GM12878 (cell line): ENCODE data around the gene POLN. TPM values are rescaled to one million over a fixed set of nuclear protein-coding genes. Genes with fewer than 3 reads are reported as not detected.

Experiments used
- ATAC-seq: fragments of 200-7000 bp; cut with Tn5 transposase; 3 replicates; pipeline ENCODE4 v1.9.1; 2020; ENCODE audit warnings: mild to moderate bottlenecking, moderate library complexity
- BruUV-seq: library from RNA; stranded (reverse); fragments of 400-500 nt; replicated peaks from 2 replicates; lab custom pipeline; 2021; lab: Mats Ljungman, UMichigan
- CTCF ChIA-PET: fragments of 300-600 bp; sonication (Branson Sonifier 250); formaldehyde crosslinking; extraction: SDS; loops from one replicate; lab custom pipeline; 2021; ENCODE audit warnings: inconsistent platforms; lab: Yijun Ruan, JAX
- POLR2A ChIA-PET: fragments of 350-600 bp; formaldehyde crosslinking; extraction: SDS; loops from one replicate; lab custom pipeline; 2021; ENCODE audit warnings: inconsistent platforms; lab: Charles Lee
- RAD21 ChIA-PET: fragments of 300-600 bp; sonication (Branson Sonifier 250); formaldehyde crosslinking; loops from one replicate; lab custom pipeline; 2023; ENCODE audit warnings: antibody characterized with exemption; ENCODE audit not compliant: unreplicated experiment; lab: Charles Lee
- SMC1A ChIA-PET: fragments of 300-600 bp; sonication (Branson Sonifier 250); formaldehyde crosslinking; loops from one replicate; lab custom pipeline; 2023; ENCODE audit not compliant: unreplicated experiment, uncharacterized antibody; lab: Charles Lee
- DNase-seq: peaks from one replicate; pipeline ENCODE4 v3.0.0-alpha.2; 2011; ENCODE audit warnings: low read depth, low spot score
- FAIRE-seq: peaks from 3 replicates; lab custom pipeline; 2011; peaks lifted over from hg19 to GRCh38; lab: Jason Lieb, UNC
- H2AFZ ChIP-seq: 2 replicates; pipeline ENCODE4 v1.6.0; 2011; ENCODE audit warnings: low read depth, low read length, control low read depth; ENCODE audit not compliant: control insufficient read depth
- H3K27ac ChIP-seq: 2 replicates; pipeline ENCODE4 v1.5.1; 2011; ENCODE audit warnings: control low read depth; ENCODE audit not compliant: control insufficient read depth, insufficient read depth
- H3K27me3 ChIP-seq, 2 experiments: replicated peaks in 1 of 2; 2 replicates each; pipeline versions ENCODE4 v1.6.0 to v1.6.1; 2011; ENCODE audit warnings: low read length in 1 of 2; ENCODE audit not compliant: control insufficient read depth in 2 of 2, insufficient read depth in 2 of 2
- H3K36me3 ChIP-seq, 2 experiments: 2 replicates each; pipeline ENCODE4 v1.5.1; 2011; ENCODE audit warnings: low read length in 1 of 2; ENCODE audit not compliant: control insufficient read depth in 2 of 2, insufficient read depth in 2 of 2
- H3K4me1 ChIP-seq: 2 replicates; pipeline ENCODE4 v1.6.1; 2011; ENCODE audit warnings: mild to moderate bottlenecking, low read length, moderate library complexity, mixed read lengths; ENCODE audit not compliant: control insufficient read depth, insufficient read depth
- H3K4me2 ChIP-seq: 2 replicates; pipeline ENCODE4 v1.6.0; 2011; ENCODE audit warnings: control low read depth; ENCODE audit not compliant: control insufficient read depth, insufficient read depth
- H3K4me3 ChIP-seq: fragments of 200-600 bp; sonication (generic); 2 replicates; pipeline ENCODE4 v1.5.1; 2016
- H3K79me2 ChIP-seq: 2 replicates; pipeline ENCODE4 v1.6.0; 2011; ENCODE audit warnings: low read length; ENCODE audit not compliant: control insufficient read depth, insufficient read depth
- H3K9ac ChIP-seq: 2 replicates; pipeline ENCODE4 v1.8.0; 2011; ENCODE audit warnings: low read length, control low read depth, mixed read lengths; ENCODE audit not compliant: control insufficient read depth, insufficient read depth
- H3K9me3 ChIP-seq: replicated peaks from 3 replicates; pipeline ENCODE4 v1.5.1; 2011; ENCODE audit warnings: mild to moderate bottlenecking, low read length; ENCODE audit not compliant: control insufficient read depth, insufficient read depth
- H4K20me1 ChIP-seq: 2 replicates; pipeline ENCODE4 v1.6.0; 2011; ENCODE audit not compliant: control insufficient read depth, insufficient read depth
- ATF3 ChIP-seq: IDR thresholded peaks from 2 replicates; pipeline ENCODE4 v1.6.1; 2011; ENCODE audit warnings: low read depth, mild to moderate bottlenecking, low read length, moderate library complexity, borderline replicate concordance; ENCODE audit errors: extremely low read depth
- BCL11A ChIP-seq: IDR thresholded peaks from 2 replicates; pipeline ENCODE4 v1.6.1; 2011; ENCODE audit warnings: low read depth, low read length
- CBX5 ChIP-seq: sonication (generic); IDR thresholded peaks from 2 replicates; pipeline ENCODE4 v1.6.1; 2016; ENCODE audit warnings: low read depth, moderate library complexity, mild to moderate bottlenecking, inconsistent platforms
- CHD1 ChIP-seq: IDR thresholded peaks from 2 replicates; pipeline ENCODE4 v1.6.1; 2012; ENCODE audit warnings: low read depth, low read length, improper control_type of control experiment
- CREB1 ChIP-seq: IDR thresholded peaks from 2 replicates; pipeline ENCODE4 v1.6.1; 2012; ENCODE audit warnings: low read depth, mild to moderate bottlenecking, inconsistent platforms
- HDAC6 ChIP-seq: fragments of 200-600 bp; sonication (generic); IDR thresholded peaks from one replicate; pipeline ENCODE4 v1.8.0; 2017; ENCODE audit warnings: antibody characterized with exemption; ENCODE audit not compliant: unreplicated experiment
- HDGF ChIP-seq: fragments of 450-650 bp; IDR thresholded peaks from 2 replicates; pipeline ENCODE4 v1.6.1; 2016; ENCODE audit warnings: antibody characterized with exemption
- JUND ChIP-seq: IDR thresholded peaks from 2 replicates; pipeline ENCODE4 v1.6.1; 2012; ENCODE audit warnings: low read depth, mild to moderate bottlenecking, low read length, improper control_type of control experiment, moderate library complexity
- MTA2 ChIP-seq: fragments of 450-650 bp; IDR thresholded peaks from 2 replicates; pipeline ENCODE4 v1.6.1; 2016; ENCODE audit warnings: low read depth, mild to moderate bottlenecking, moderate library complexity
- MTA3 ChIP-seq: IDR thresholded peaks from 2 replicates; pipeline ENCODE4 v1.6.1; 2012; ENCODE audit warnings: low read length, inconsistent platforms, borderline replicate concordance
- NFYB ChIP-seq: IDR thresholded peaks from 2 replicates; pipeline ENCODE4 v1.6.1; 2011; ENCODE audit warnings: low read depth, mild to moderate bottlenecking, low read length, improper control_type of control experiment, moderate library complexity; ENCODE audit not compliant: insufficient read depth
- NKRF ChIP-seq: fragments of 450-650 bp; conservative IDR thresholded peaks from 2 replicates; pipeline ENCODE4 v1.6.1; 2017; ENCODE audit warnings: mild to moderate bottlenecking, moderate library complexity
- POLR2AphosphoS2 ChIP-seq: IDR thresholded peaks from 2 replicates; pipeline ENCODE4 v1.6.1; 2011; ENCODE audit warnings: low read depth, mild to moderate bottlenecking, low read length, improper control_type of control experiment, moderate library complexity
- RUNX3 ChIP-seq: IDR thresholded peaks from 2 replicates; pipeline ENCODE4 v1.6.1; 2012; ENCODE audit warnings: low read length, inconsistent platforms
- SP1 ChIP-seq: IDR thresholded peaks from one replicate; pipeline ENCODE4 v1.6.1; 2011; ENCODE audit warnings: low read depth, low read length
- SPI1 ChIP-seq: IDR thresholded peaks from 2 replicates; pipeline ENCODE4 v1.6.1; 2011; ENCODE audit warnings: low read depth, mild to moderate bottlenecking, low read length, moderate library complexity, borderline replicate concordance; ENCODE audit not compliant: insufficient read depth
- STAT1 ChIP-seq: fragments of 450-650 bp; conservative IDR thresholded peaks from 2 replicates; pipeline ENCODE4 v1.6.1; 2014; ENCODE audit warnings: antibody characterized with exemption, mild to moderate bottlenecking
- SUPT20H ChIP-seq: IDR thresholded peaks from 2 replicates; pipeline ENCODE4 v1.6.1; 2011; ENCODE audit warnings: low read depth, mild to moderate bottlenecking, low read length, moderate library complexity, borderline replicate concordance; ENCODE audit not compliant: control insufficient read depth
- USF2 ChIP-seq: IDR thresholded peaks from 2 replicates; pipeline ENCODE4 v1.6.1; 2011; ENCODE audit warnings: low read depth, low read length, improper control_type of control experiment, borderline replicate concordance
- YY1 ChIP-seq: IDR thresholded peaks from 2 replicates; pipeline ENCODE4 v1.6.1; 2011; ENCODE audit warnings: low read depth, mild to moderate bottlenecking, low read length
- ZSCAN29 ChIP-seq: fragments of 450-650 bp; IDR thresholded peaks from 2 replicates; pipeline ENCODE4 v1.6.1; 2017; ENCODE audit warnings: mild to moderate bottlenecking, moderate library complexity
- WGBS: methylation state at CpG from one replicate; pipeline ENCODE4 v1.1.6; 2016; ENCODE audit warnings: low lambda C conversion rate; ENCODE audit not compliant: insufficient replicate concordance, insufficient coverage; ENCODE audit errors: missing lambda C conversion rate; 5-methylcytosine and 5-hydroxymethylcytosine counted together
- in situ Hi-C: fragments of 300-500 bp; cut with MboI; formaldehyde crosslinking; loops from 9 replicates; pipeline ENCODE4 v1.14.3; 2018; ENCODE audit warnings: mixed read lengths
- intact Hi-C: fragments of 100-400 bp; cut with micrococcal nuclease; formaldehyde crosslinking; loops from one replicate; pipeline ENCODE4 v1.14.2; 2022; ENCODE audit not compliant: unreplicated experiment
- polyA plus RNA-seq, 11 experiments: library from polyadenylated mRNA; depleted of rRNA in 4 of 11; unstranded in 6 of 11; stranded (reverse) in 5 of 11; fragments of >200 nt; fragmentation: Nextera tagmentation in 4 of 11; fragmentation: Illumina TruSeq in 1 of 11; extraction: Ambion mirVana in 4 of 11; extraction: Trizol in 1 of 11; gene quantifications; 1 replicate in 1 of 11; 2 replicates in 10 of 11; pipeline versions ENCODE4 v1.2.1 to v1.2.3, GENCODE V29; 2011 to 2016; ENCODE audit warnings: inconsistent platforms in 2 of 11, missing spikeins in 2 of 11, low read depth in 1 of 11
- total RNA-seq, 4 experiments: library from RNA; depleted of rRNA in 3 of 4; stranded (reverse); fragments of >200 nt in 3 of 4; fragmentation: Illumina TruSeq in 1 of 4; extraction: Trizol in 1 of 4; gene quantifications; 2 replicates each; pipeline versions ENCODE4 v1.2.1 to v1.2.3, GENCODE V29; 2013 to 2021

POLN gene
- total and polyA plus RNA-seq, 10 of the 15 experiments (the other 5 are each of a cell fraction or from before 2014, with no cell fraction given), result 0.09 to 2.0 (median 0.95) TPM; not detected in 1

GRCh38 chr4:2262145-2262943, 20.4 kb upstream of the POLN start:
- ATAC-seq (peak; percentile 97), DNase-seq (peak; percentile 91), FAIRE-seq (peak; percentile 96)
- no peaks in the 10 kb centered on the region; a peak in 1 of 4 replicates for H3K36me3 ChIP-seq
- H3K27ac ChIP-seq, result peak overlapping the region; percentile 82
- ChIA-PET CTCF (interaction anchor here (0.9 to 1.0 kb wide), 3 partner anchors 18 to 151 kb away, joined by 3 to 6 read pairs (median 3); no protein-coding TSS in a partner anchor), RAD21 (interaction anchor here (0.6 to 1.7 kb wide), 12 partner anchors 12 to 553 kb away, joined by 3 to 15 read pairs (median 4); partner anchors contain the start of gene RNF4), POLR2A (interaction anchor here (0.6 to 1.1 kb wide), 9 partner anchors 11 to 523 kb away, joined by 3 to 19 read pairs (median 4); partner anchors contain the start of genes FAM193A, HAUS3, POLN and RNF4), SMC1A (interaction anchor here (0.7 to 1.1 kb wide), 4 partner anchors 22 to 150 kb away, joined by 3 to 5 read pairs (median 5); no protein-coding TSS in a partner anchor)
- intact Hi-C loops, result loop anchor here (1.0 to 10.0 kb wide), 3 partner anchors 20 to 812 kb away; partner anchors contain the start of genes HAUS3, HTT, HTT-AS and POLN
- in situ Hi-C loops, result no loop called here
- H3K4me3 ChIP-seq, result peak overlapping the region; percentile 74
- BruUV-seq, result no TSS peak
- H3K9ac ChIP-seq, result peak overlapping the region; percentile 88
- H3K4me1 ChIP-seq, result no peaks in the 10 kb centered on the region; the same call in 1 of the 2 replicates
- peak overlapping the region; percentile 87 for H2AFZ ChIP-seq
- H3K4me2 ChIP-seq, result peak overlapping the region; percentile 94
- H3K9me3 ChIP-seq, result no peaks in the 10 kb centered on the region
- H4K20me1 ChIP-seq, result no peaks in the 10 kb centered on the region; the same call in 1 of the 2 replicates
- H3K79me2 ChIP-seq, result peaks cover 10% of the 10 kb centered on the region
- under 1% methylated on average over 84 of the region's 98 CpGs for WGBS
- H3K27me3 ChIP-seq, result no peaks in the 10 kb centered on the region
- TF ChIP-seq NKRF (peak; percentile 80), HDGF (no peak; the same call in 1 of the 2 replicates), SUPT20H (no peak), CHD1 (no peak), MTA2 (no peak), JUND (no peak), SP1 (peak; percentile 89), USF2 (peak; percentile 56), BCL11A (no peak), MTA3 (no peak), SPI1 (peak; percentile 40; the same call in 1 of the 2 replicates), CBX5 (no peak), NFYB (peak; percentile 94), ATF3 (no peak), HDAC6 (peak; percentile 66), CREB1 (peak; percentile 74), ZSCAN29 (no peak), YY1 (peak; percentile 59; the same call in 1 of the 2 replicates), RUNX3 (no peak), POLR2AphosphoS2 (peak; percentile 82; the same call in 1 of the 2 replicates), STAT1 (0 out of 2 replicates have a peak, but pooled peaks have one; percentile 69)
